ENCODE results near the gene RPH3AL.
A peak's percentile ranks its signal among the peaks of the same experiment; 100 is the strongest.

The RPH3AL gene

DNA sequence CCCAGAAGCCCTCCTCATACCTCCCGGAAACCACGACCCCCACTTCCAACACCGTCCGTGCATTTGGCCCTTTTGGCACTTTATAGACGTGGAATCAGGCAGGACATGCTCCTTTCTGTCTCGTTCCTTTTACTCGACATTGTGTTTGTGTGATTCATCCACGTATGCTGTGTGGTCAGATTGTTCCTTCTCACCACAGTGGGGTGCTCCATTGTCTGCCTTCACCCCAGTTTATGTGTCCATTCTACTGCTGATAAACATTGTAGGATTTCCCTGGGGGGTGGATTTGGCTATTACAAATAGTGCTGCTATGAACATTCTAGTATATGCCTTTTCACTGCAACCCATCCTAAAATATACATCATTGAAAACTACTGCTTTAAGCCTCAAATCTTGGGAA, 28.9 kb upstream of the RPH3AL start:
- DNase-seq (ENCODE audit: low spot score), result no peak
- TF ChIP-seq, protein P1, sequence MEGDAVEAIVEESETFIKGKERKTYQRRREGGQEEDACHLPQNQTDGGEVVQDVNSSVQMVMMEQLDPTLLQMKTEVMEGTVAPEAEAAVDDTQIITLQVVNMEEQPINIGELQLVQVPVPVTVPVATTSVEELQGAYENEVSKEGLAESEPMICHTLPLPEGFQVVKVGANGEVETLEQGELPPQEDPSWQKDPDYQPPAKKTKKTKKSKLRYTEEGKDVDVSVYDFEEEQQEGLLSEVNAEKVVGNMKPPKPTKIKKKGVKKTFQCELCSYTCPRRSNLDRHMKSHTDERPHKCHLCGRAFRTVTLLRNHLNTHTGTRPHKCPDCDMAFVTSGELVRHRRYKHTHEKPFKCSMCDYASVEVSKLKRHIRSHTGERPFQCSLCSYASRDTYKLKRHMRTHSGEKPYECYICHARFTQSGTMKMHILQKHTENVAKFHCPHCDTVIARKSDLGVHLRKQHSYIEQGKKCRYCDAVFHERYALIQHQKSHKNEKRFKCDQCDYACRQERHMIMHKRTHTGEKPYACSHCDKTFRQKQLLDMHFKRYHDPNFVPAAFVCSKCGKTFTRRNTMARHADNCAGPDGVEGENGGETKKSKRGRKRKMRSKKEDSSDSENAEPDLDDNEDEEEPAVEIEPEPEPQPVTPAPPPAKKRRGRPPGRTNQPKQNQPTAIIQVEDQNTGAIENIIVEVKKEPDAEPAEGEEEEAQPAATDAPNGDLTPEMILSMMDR (conservative IDR thresholded peaks at IDR 0.05; ENCODE audit: low read depth), result no peak
- POLR2A ChIA-PET (ENCODE audit: low non-redundant PET), result no interaction called here

DNA sequence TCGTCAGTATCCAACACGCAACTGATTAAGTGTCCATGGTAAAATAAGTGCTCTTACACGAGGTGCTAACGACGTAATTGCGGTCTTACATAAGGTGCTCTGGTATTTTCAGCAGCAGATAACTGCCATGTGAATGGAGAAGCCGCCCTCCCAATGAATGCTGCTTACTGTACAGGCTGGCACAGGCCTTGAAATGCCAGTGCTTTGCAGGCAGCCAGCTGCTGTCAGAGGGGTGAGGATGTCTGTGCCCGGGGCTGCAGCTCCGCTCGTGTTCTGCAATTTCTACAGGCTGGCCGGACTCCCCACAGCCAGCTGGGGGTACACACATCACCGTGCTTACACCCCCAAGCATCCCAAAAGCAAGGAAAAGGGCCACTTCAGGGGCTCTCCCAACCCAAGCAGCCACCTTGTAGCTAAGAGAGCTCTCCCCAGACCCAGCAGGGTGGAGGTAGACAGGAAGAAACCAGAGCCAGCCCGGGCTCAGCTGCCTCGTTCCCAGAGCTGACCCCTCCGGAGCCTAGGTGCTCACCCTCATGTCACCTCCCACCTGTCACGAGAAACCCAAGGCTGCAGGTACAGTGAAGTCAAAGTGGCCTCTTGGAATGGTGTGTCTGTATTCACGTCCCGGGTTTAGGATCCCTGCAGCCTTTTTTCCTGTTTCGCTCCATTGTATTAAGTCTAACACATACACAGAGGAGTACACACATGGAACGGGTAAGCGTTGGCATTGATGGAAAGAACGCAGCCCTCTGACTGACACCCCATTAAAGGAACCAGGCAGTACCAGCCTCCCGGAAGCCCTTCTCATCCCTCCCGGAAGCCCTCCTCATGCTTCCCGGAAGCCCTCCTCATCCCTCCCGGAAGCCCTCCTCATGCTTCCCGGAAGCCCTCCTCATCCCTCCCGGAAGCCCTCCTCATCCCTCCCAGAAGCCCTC, 27.2 kb upstream of the RPH3AL start:
- ChIA-PET POLR2A (ENCODE audit: low non-redundant PET) (no interaction called here), CTCF (interaction anchor here (1.3 kb wide), 1 partner anchor 74 kb away, joined by 3 read pairs; no protein-coding TSS in a partner anchor)
- peak overlapping the region; percentile 43 for H3K27ac ChIP-seq
- no peak for DNase-seq (ENCODE audit: low spot score)
- TF ChIP-seq, protein P1 (conservative IDR thresholded peaks at IDR 0.05; ENCODE audit: low read depth), result no peak

More for the DNA sequence above, 28.9 kb upstream of the RPH3AL start:
- H3K27ac ChIP-seq, result no peak overlapping the region
- CTCF ChIA-PET, result interaction anchor here (0.8 kb wide), 1 partner anchor 230 kb away, joined by 6 read pairs; no protein-coding TSS in a partner anchor

DNA sequence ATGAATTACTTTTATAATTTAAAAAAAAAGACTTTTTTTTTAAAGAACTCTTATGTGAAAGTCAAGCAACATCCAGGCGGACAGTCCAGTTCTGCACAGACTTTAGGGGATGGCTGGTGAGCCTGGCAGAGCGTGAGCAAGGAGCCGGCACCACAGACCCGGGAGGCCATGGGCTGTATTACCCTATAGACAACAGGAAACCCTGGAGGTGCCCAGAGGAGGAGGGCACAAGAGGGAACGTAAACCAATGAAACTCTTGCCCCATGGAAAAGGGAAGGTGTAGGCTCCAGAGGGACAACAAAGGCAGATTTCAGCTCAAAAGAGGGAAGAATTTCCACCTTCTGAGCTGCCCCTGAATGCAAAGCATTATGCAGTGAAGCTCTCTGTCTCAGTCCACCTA, 25.5 kb upstream of the RPH3AL start:
- POLR2A ChIA-PET (ENCODE audit: low non-redundant PET), result no interaction called here
- H3K27ac ChIP-seq, result no peak overlapping the region
- CTCF ChIA-PET, result no interaction called here
- no peak for DNase-seq (ENCODE audit: low spot score)
- TF ChIP-seq, protein P1 (conservative IDR thresholded peaks at IDR 0.05; ENCODE audit: low read depth), result no peak

DNA sequence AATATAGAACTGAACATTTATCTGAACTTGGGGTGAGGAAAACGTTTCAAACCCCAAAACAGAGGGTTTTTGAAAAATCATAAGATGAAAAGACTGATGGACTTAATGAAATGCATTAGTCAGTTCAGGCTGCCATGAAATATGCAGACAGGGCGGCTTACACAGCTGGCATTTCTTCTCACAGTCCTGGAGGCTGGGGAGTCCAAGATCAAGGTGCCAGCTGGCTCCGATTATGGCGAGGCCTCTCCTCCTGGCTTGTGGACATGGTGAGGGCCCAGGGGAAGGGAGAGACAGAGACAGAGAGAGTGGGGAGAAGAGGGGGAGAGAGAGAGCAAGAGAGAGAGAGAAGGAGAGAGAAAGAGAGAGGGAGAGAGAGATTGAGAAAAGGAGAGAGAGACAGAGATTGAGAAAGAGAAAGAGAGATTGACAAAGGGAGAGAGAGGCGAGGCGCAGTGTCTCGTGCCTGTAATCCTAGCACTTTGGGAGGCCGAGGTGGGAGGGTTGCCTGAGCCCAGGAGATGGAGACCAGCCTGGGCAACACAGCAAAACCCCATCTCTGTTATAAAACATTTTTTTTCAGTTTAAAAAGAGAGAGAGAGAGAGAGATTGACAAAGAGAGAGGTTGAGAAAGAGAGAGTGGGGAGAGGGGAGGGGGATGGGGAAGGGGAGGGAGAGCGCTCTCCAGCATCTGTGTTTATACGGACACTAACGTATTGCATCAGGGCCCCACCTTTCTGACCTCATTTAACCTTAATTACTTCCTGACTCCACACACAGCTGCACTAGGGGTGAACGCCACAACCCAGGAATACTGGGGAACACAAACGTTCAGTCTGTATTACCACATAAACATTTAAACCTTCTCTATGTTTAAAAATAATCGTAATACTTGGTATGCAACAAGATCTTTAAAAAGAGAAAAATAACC, 24.6 kb upstream of the RPH3AL start:
- POLR2A ChIA-PET (ENCODE audit: low non-redundant PET), result no interaction called here
- DNase-seq (ENCODE audit: low spot score), result no peak
- no peak overlapping the region for H3K27ac ChIP-seq
- CTCF ChIA-PET, result interaction anchor here (0.7 kb wide), 1 partner anchor 8 kb away, joined by 3 read pairs; no protein-coding TSS in a partner anchor
- TF ChIP-seq, protein P1 (conservative IDR thresholded peaks at IDR 0.05; ENCODE audit: low read depth), result no peak

DNA sequence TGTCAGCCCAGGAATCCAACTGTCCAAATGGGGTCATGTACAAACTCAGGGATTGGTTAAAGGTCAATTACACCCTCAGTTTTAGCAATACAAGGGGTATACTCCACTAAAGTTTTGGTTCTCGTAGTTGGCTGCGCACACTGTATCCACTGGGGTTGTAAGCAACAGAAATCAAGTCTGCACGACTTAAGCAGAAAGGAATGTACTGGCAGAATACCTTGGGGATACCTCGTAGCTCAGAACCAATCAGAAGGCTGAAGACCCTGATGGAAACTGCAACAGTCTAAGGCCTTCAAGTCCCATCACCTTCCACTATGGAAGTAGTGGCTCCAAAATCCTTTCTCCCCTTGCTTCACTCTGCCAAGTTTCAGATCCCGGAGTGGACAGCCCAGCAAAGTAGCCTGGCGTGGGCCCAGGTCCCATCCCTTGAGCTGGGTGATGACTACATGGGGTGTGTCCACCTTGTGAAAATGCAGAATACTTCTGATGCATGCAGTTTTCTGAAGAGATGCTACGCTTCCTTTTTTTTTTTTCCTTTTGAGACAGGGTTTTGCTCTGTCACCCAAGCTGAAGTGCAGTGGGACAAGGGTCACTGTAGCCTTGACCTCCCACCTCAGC, 21.1 kb upstream of the RPH3AL start:
- H3K27ac ChIP-seq, result peak overlapping the region; percentile 14; the same call in 1 of the 2 replicates
- ChIA-PET POLR2A (ENCODE audit: low non-redundant PET) (no interaction called here), CTCF (no interaction called here)
- DNase-seq (ENCODE audit: low spot score), result peak; percentile 49
- TF ChIP-seq, protein P1 (conservative IDR thresholded peaks at IDR 0.05; ENCODE audit: low read depth), result no peak
